ENCODE data around the gene POLE2.

DNA sequence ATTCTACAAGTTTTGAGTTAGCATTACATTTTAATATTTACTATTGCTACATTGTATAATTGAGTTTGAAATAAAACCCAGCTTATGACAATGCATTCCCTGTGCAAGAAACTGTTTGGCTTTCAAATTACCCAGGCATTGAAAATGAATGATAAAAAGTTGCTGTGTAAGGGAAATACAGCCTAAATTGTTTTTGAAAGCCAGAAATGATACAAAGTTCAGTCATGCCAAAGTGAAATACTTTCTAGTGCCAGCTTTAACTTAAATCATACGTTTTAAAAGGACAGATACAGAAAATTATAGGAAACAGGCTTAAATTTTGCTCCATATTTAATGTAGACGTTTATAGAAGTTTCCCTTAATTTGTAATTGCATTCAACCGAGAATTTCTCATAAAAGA is 64.6 kb downstream of the POLE2 start:
- TF ChIP-seq POLR2A (IDR thresholded peaks at IDR 0.05; ENCODE audit: extremely low read depth, insufficient read length): no peak
- TF ChIP-seq, protein P1, sequence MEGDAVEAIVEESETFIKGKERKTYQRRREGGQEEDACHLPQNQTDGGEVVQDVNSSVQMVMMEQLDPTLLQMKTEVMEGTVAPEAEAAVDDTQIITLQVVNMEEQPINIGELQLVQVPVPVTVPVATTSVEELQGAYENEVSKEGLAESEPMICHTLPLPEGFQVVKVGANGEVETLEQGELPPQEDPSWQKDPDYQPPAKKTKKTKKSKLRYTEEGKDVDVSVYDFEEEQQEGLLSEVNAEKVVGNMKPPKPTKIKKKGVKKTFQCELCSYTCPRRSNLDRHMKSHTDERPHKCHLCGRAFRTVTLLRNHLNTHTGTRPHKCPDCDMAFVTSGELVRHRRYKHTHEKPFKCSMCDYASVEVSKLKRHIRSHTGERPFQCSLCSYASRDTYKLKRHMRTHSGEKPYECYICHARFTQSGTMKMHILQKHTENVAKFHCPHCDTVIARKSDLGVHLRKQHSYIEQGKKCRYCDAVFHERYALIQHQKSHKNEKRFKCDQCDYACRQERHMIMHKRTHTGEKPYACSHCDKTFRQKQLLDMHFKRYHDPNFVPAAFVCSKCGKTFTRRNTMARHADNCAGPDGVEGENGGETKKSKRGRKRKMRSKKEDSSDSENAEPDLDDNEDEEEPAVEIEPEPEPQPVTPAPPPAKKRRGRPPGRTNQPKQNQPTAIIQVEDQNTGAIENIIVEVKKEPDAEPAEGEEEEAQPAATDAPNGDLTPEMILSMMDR (IDR thresholded peaks at IDR 0.05; ENCODE audit: low read depth, low read length): no peak

All from NB4 (cell line).